Measurements from ENCODE around the gene TCERG1L. TPM values are rescaled to one million over a fixed set of nuclear protein-coding genes. Genes with fewer than 3 reads are reported as not detected.

The TCERG1L gene
- polyA plus RNA-seq, 5 donors: 0.36 to 0.68 (median 0.50) TPM

- no peak for DNase-seq
These were observed 84.9 kb downstream of the TCERG1L start for GRCh38 chr10:131226446-131227162.

- DNase-seq: no peak
These were observed 87.4 kb downstream of the TCERG1L start for GRCh38 chr10:131224106-131224505.

GRCh38 chr10:131223422-131223821 is 88.1 kb downstream of the TCERG1L start:
- no peak for DNase-seq

GRCh38 chr10:131222986-131223385 is 88.5 kb downstream of the TCERG1L start:
- DNase-seq: no peak

GRCh38 chr10:131221632-131222277 is 89.8 kb downstream of the TCERG1L start:
- DNase-seq: no peak

- no peak for DNase-seq
These were observed 90.8 kb downstream of the TCERG1L start for GRCh38 chr10:131220601-131221171.

GRCh38 chr10:131219955-131220489 is 91.5 kb downstream of the TCERG1L start:
- DNase-seq: no peak

GRCh38 chr10:131219584-131219886 is 92.0 kb downstream of the TCERG1L start:
- DNase-seq: no peak

GRCh38 chr10:131218811-131219583 is 92.5 kb downstream of the TCERG1L start:
- DNase-seq: no peak

- no peak for DNase-seq
These were observed 94.8 kb downstream of the TCERG1L start for GRCh38 chr10:131216681-131217230.

- no peak for DNase-seq
These were observed 95.7 kb downstream of the TCERG1L start for GRCh38 chr10:131215776-131216175.

GRCh38 chr10:131214521-131215244 is 96.8 kb downstream of the TCERG1L start:
- DNase-seq: no peak

- no peak for DNase-seq
These were observed 97.6 kb downstream of the TCERG1L start for GRCh38 chr10:131213741-131214505.

GRCh38 chr10:131212763-131213325 is 98.7 kb downstream of the TCERG1L start:
- DNase-seq: no peak

- DNase-seq: no peak
These were observed 99.4 kb downstream of the TCERG1L start for GRCh38 chr10:131211965-131212619.

- peak; percentile 12 to 24 for DNase-seq
These were observed 100.0 kb downstream of the TCERG1L start for GRCh38 chr10:131211559-131211958.

GRCh38 chr10:131211146-131211545 is 100.4 kb downstream of the TCERG1L start:
- DNase-seq: no peak

GRCh38 chr10:131210181-131210580 is 101.3 kb downstream of the TCERG1L start:
- DNase-seq: no peak

Data from right lung (tissue), 5 donors.